H1 (cell line): ENCODE data around the gene LRP1-AS. TPM values are rescaled to one million over a fixed set of nuclear protein-coding genes. Genes with fewer than 3 reads are reported as not detected.

Source experiments
- CTCF ChIA-PET: fragments of 300-600 bp; sonication (Branson Sonifier 250); formaldehyde crosslinking; loops from one replicate; lab custom pipeline; 2021; ENCODE audit not compliant: partially characterized antibody; lab: Charles Lee
- POLR2A ChIA-PET: fragments of 300-600 bp; sonication (Branson Sonifier 250); formaldehyde crosslinking; loops from one replicate; lab custom pipeline; 2021; ENCODE audit warnings: inconsistent platforms; ENCODE audit not compliant: partially characterized antibody; lab: Charles Lee
- DNase-seq, 2 experiments: peaks; one replicate each; pipeline versions ENCODE4 v3.0.0 to v3.0.0-alpha.2; 2010 to 2022; ENCODE audit warnings: low spot score in 2 of 2, low read depth in 1 of 2, mixed read lengths in 1 of 2
- FAIRE-seq: peaks from 2 replicates; lab custom pipeline; 2011; peaks lifted over from hg19 to GRCh38; lab: Jason Lieb, UNC
- H2AFZ ChIP-seq: 2 replicates; pipeline ENCODE4 v1.8.1; 2012; ENCODE audit warnings: low read length, inconsistent platforms
- H2AK5ac ChIP-seq: 2 replicates; pipeline ENCODE4 v1.6.1; 2013; ENCODE audit warnings: low read depth, low read length
- H2BK120ac ChIP-seq: replicated peaks from 2 replicates; pipeline ENCODE3; 2013; ENCODE audit warnings: low read depth, low read length, inconsistent platforms
- H2BK12ac ChIP-seq: 2 replicates; pipeline ENCODE4 v1.6.1; 2013; ENCODE audit warnings: low read depth, low read length
- H2BK15ac ChIP-seq: 2 replicates; pipeline ENCODE4 v1.6.1; 2013; ENCODE audit warnings: low read length
- H2BK20ac ChIP-seq: 2 replicates; pipeline ENCODE4 v1.6.1; 2013; ENCODE audit warnings: low read length
- H2BK5ac ChIP-seq: 2 replicates; pipeline ENCODE4 v1.6.1; 2013; ENCODE audit warnings: low read depth, low read length
- H3K14ac ChIP-seq: 2 replicates; pipeline ENCODE4 v1.6.1; 2013; ENCODE audit warnings: inconsistent platforms; ENCODE audit not compliant: insufficient read length
- H3K18ac ChIP-seq: 2 replicates; pipeline ENCODE4 v1.6.1; 2013; ENCODE audit warnings: low read length; ENCODE audit errors: extremely low read depth
- H3K23ac ChIP-seq: 2 replicates; pipeline ENCODE4 v1.6.1; 2013; ENCODE audit warnings: inconsistent platforms; ENCODE audit not compliant: insufficient read length
- H3K23me2 ChIP-seq: 2 replicates; pipeline ENCODE4 v1.6.1; 2013; ENCODE audit warnings: low read depth, low read length
- H3K27ac ChIP-seq: 2 replicates; pipeline ENCODE4 v1.6.1; 2011; ENCODE audit warnings: low read depth, low read length, inconsistent platforms
- H3K27me3 ChIP-seq, 4 experiments: replicated peaks in 1 of 4; 1 replicate in 1 of 4; 2 replicates in 3 of 4; pipeline versions ENCODE4 v1.6.1 to v1.8.1; 2011 to 2013; ENCODE audit warnings: low read length in 3 of 4, mild to moderate bottlenecking in 3 of 4, inconsistent platforms in 2 of 4, mixed read lengths in 2 of 4, moderate library complexity in 1 of 4; ENCODE audit not compliant: control insufficient read depth in 3 of 4, insufficient read depth in 3 of 4; ENCODE audit errors: extremely low read depth in 1 of 4
- H3K36me3 ChIP-seq, 4 experiments: 2 replicates each; pipeline versions ENCODE4 v1.6.1 to v1.8.1; 2011 to 2013; ENCODE audit warnings: mild to moderate bottlenecking in 4 of 4, low read length in 3 of 4, moderate library complexity in 2 of 4, control low read depth in 1 of 4, inconsistent platforms in 1 of 4; ENCODE audit not compliant: insufficient read depth in 4 of 4, control insufficient read depth in 2 of 4
- H3K4ac ChIP-seq: replicated peaks from 2 replicates; pipeline ENCODE3; 2013; ENCODE audit warnings: low read length, low read depth, mixed read lengths, inconsistent platforms; ENCODE audit not compliant: insufficient read length
- H3K4me1 ChIP-seq, 4 experiments: replicated peaks in 1 of 4; 1 replicate in 1 of 4; 2 replicates in 3 of 4; pipeline versions ENCODE4 v1.6.1 to v1.8.1; 2011 to 2013; ENCODE audit warnings: low read length in 3 of 4, inconsistent platforms in 2 of 4, mixed read lengths in 1 of 4; ENCODE audit not compliant: insufficient read depth in 4 of 4, control insufficient read depth in 3 of 4
- H3K4me2 ChIP-seq, 2 experiments: 2 replicates each; pipeline versions ENCODE4 v1.6.1 to v1.8.1; 2011 to 2013; ENCODE audit warnings: low read depth in 2 of 2, low read length in 2 of 2, control low read depth in 1 of 2, inconsistent platforms in 1 of 2, mild to moderate bottlenecking in 1 of 2; ENCODE audit not compliant: insufficient read depth in 1 of 2
- H3K4me3 ChIP-seq, 4 experiments: fragments of 200-600, 300-600 bp in 1 of 4; sonication (generic), shearing (Covaris generic), sonication (Bioruptor Twin) in 1 of 4; 2 replicates each; pipeline versions ENCODE4 v1.5.1 to v1.8.1; 2011 to 2016; ENCODE audit warnings: low read length in 4 of 4, low read depth in 3 of 4, control low read depth in 2 of 4, inconsistent platforms in 2 of 4, mild to moderate bottlenecking in 2 of 4, mixed read lengths in 1 of 4, moderate library complexity in 1 of 4; ENCODE audit not compliant: insufficient read depth in 2 of 4; ENCODE audit errors: extremely low read depth in 1 of 4
- H3K56ac ChIP-seq: replicated peaks from 2 replicates; pipeline ENCODE3; 2013; ENCODE audit warnings: low read depth, mild to moderate bottlenecking, mixed read lengths, low read length, inconsistent platforms; ENCODE audit not compliant: insufficient read length
- H3K79me1 ChIP-seq: 2 replicates; pipeline ENCODE4 v1.6.1; 2013; ENCODE audit warnings: low read depth, low read length, control low read depth
- H3K79me2 ChIP-seq, 2 experiments: 2 replicates each; pipeline versions ENCODE4 v1.6.1 to v1.8.1; 2012 to 2013; ENCODE audit warnings: low read length in 2 of 2, mild to moderate bottlenecking in 2 of 2, inconsistent platforms in 1 of 2; ENCODE audit not compliant: insufficient read depth in 2 of 2, control insufficient read depth in 1 of 2
- H3K9ac ChIP-seq, 4 experiments: replicated peaks in 1 of 4; 1 replicate in 1 of 4; 2 replicates in 3 of 4; pipeline versions ENCODE4 v1.6.1 to v1.8.1; 2011 to 2013; ENCODE audit warnings: low read depth in 3 of 4, low read length in 3 of 4, control low read depth in 2 of 4, mild to moderate bottlenecking in 2 of 4, moderate library complexity in 2 of 4, inconsistent platforms in 1 of 4; ENCODE audit errors: extremely low read depth in 1 of 4
- H3K9me3 ChIP-seq, 2 experiments: 2 replicates each; pipeline versions ENCODE4 v1.6.1 to v1.8.1; 2012 to 2013; ENCODE audit warnings: mild to moderate bottlenecking in 2 of 2, moderate library complexity in 2 of 2, control low read depth in 1 of 2, inconsistent platforms in 1 of 2, low read depth in 1 of 2, low read length in 1 of 2, mixed read lengths in 1 of 2; ENCODE audit not compliant: insufficient read depth in 2 of 2
- H4K20me1 ChIP-seq, 2 experiments: replicated peaks in 1 of 2; 2 replicates each; pipeline versions ENCODE3 to v1.8.1; 2011 to 2013; ENCODE audit warnings: inconsistent platforms in 2 of 2, low read length in 2 of 2, mild to moderate bottlenecking in 1 of 2; ENCODE audit not compliant: insufficient read depth in 2 of 2, control insufficient read depth in 1 of 2
- H4K5ac ChIP-seq: 2 replicates; pipeline ENCODE4 v1.6.1; 2013; ENCODE audit warnings: low read length, low read depth, mixed read lengths, inconsistent platforms; ENCODE audit not compliant: insufficient read length
- H4K8ac ChIP-seq: 2 replicates; pipeline ENCODE4 v1.8.0; 2013; ENCODE audit warnings: mild to moderate bottlenecking, moderate library complexity, low read length, inconsistent platforms; ENCODE audit not compliant: insufficient read depth; ENCODE audit errors: extremely low read depth
- H4K91ac ChIP-seq: replicated peaks from 2 replicates; pipeline ENCODE3; 2013; ENCODE audit warnings: low read length, mixed read lengths, inconsistent platforms; ENCODE audit not compliant: insufficient read length
- KDM1A ChIP-seq: fragments of 200-600, 300-600 bp; sonication (generic); IDR thresholded peaks from 2 replicates; pipeline ENCODE4 v1.7.1; 2016; ENCODE audit warnings: mild to moderate bottlenecking, low read length, borderline replicate concordance
- KDM5A ChIP-seq: fragments of 200-600 bp; IDR thresholded peaks from 2 replicates; pipeline ENCODE4 v1.7.1; 2012; ENCODE audit warnings: mild to moderate bottlenecking, low read length, inconsistent platforms, mixed read lengths
- NANOG ChIP-seq: IDR thresholded peaks from 2 replicates; pipeline ENCODE4 v1.6.1; 2011; ENCODE audit warnings: low read length, low read depth, mild to moderate bottlenecking, inconsistent platforms; ENCODE audit not compliant: insufficient read depth, poor library complexity, severe bottlenecking
- SUZ12 ChIP-seq: fragments of 200-600 bp; sonication (generic); IDR thresholded peaks from 2 replicates; pipeline ENCODE4 v1.6.1; 2012; ENCODE audit warnings: mild to moderate bottlenecking, inconsistent platforms, low read length, moderate library complexity, mixed read lengths
- WGBS, 2 experiments: shearing (Covaris generic) in 1 of 2; methylation state at CpG; one replicate each; pipeline versions ENCODE4 v1.1.6 to v1.1.7; 2013 to 2015; ENCODE audit warnings: low lambda C conversion rate in 2 of 2, mixed read lengths in 2 of 2, inconsistent platforms in 1 of 2, low coverage in 1 of 2, missing lambda C conversion rate in 1 of 2; ENCODE audit not compliant: insufficient replicate concordance in 2 of 2, insufficient coverage in 1 of 2, insufficient read length in 1 of 2; ENCODE audit errors: extremely low coverage in 1 of 2, missing lambda C conversion rate in 1 of 2; 5-methylcytosine and 5-hydroxymethylcytosine counted together
- polyA plus RNA-seq, 7 experiments: library from polyadenylated mRNA; depleted of rRNA in 3 of 7; stranded (reverse) in 5 of 7; unstranded in 2 of 7; fragments of >200 nt in 5 of 7; fragments of 200-250 nt in 2 of 7; gene quantifications; 1 replicate in 5 of 7; 2 replicates in 1 of 7; 4 replicates in 1 of 7; pipeline versions ENCODE4 v1.2.1 to v1.2.3, GENCODE V29; 2011 to 2013; ENCODE audit warnings: missing spikeins in 2 of 7, mixed read lengths in 2 of 7
- total RNA-seq: library from RNA; stranded (reverse); fragmentation: NEBNext Ultra II Directional; extraction: Animal tissue kit (Norgen Biotek cat#: 25700); gene quantifications from 2 replicates; pipeline ENCODE4 v1.2.1, GENCODE V29; 2021

The LRP1-AS gene
- total and polyA plus RNA-seq, 2 of the 8 experiments (the other 6 are each of a cell fraction or from before 2014, with no cell fraction given), result not detected

- H3K23me2 ChIP-seq, result no peaks in the 10 kb centered on the region
- no peak for FAIRE-seq
- no peak overlapping the region for H3K23ac ChIP-seq
- H3K79me2 ChIP-seq, result no peaks in the 10 kb centered on the region
- CTCF ChIA-PET, result interaction anchor here (0.6 to 21.9 kb wide), 12 partner anchors 4 to 82 kb away, joined by 3 to 389 read pairs (median 3); partner anchors contain the start of gene LRP1
- H2AK5ac ChIP-seq, result no peak overlapping the region
- H3K18ac ChIP-seq, result no peak overlapping the region
- TF ChIP-seq SUZ12, result no peak
- no peak for TF ChIP-seq NANOG
- no peak for TF ChIP-seq KDM1A
- no peak for TF ChIP-seq KDM5A
- TF ChIP-seq, all 59 proteins: peak for 0
- H3K79me1 ChIP-seq, result no peaks in the 10 kb centered on the region
- H4K91ac ChIP-seq, result no peak overlapping the region
- no peak overlapping the region for H3K9ac ChIP-seq
- H4K5ac ChIP-seq, result no peak overlapping the region
- no peak overlapping the region for H3K4me3 ChIP-seq
- no peak overlapping the region for H2BK15ac ChIP-seq
- H2AFZ ChIP-seq, result no peak overlapping the region
- no peak overlapping the region for H4K8ac ChIP-seq
- no peak overlapping the region for H3K4me2 ChIP-seq
- no peaks in the 10 kb centered on the region for H3K27me3 ChIP-seq
- POLR2A ChIA-PET, result interaction anchor here (0.7 to 4.6 kb wide), 13 partner anchors 9 to 58 kb away, joined by 3 to 15 read pairs (median 4); partner anchors contain the start of genes LRP1-AS and SHMT2
- H3K9me3 ChIP-seq, result no peaks in the 10 kb centered on the region
- DNase-seq, result no peak
- H3K56ac ChIP-seq, result no peak overlapping the region
- no peak overlapping the region for H3K4ac ChIP-seq
- H2BK12ac ChIP-seq, result no peak overlapping the region
- H2BK120ac ChIP-seq, result no peak overlapping the region
- WGBS, 2 experiments, result 91% methylated on average over 9 of the region's 9 CpGs; no CpG with 5 or more reads in 1 of the 2 experiments
- H3K4me1 ChIP-seq, result no peaks in the 10 kb centered on the region; a peak in 1 of 7 replicates
- H3K27ac ChIP-seq, result no peak overlapping the region
- peaks cover 6 to 21% of the 10 kb centered on the region in 2 experiments for H4K20me1 ChIP-seq
- peaks cover 51 to 78% (median 75%) of the 10 kb centered on the region in 4 experiments for H3K36me3 ChIP-seq
- H2BK20ac ChIP-seq, result no peak overlapping the region
- H3K14ac ChIP-seq, result no peak overlapping the region
- no peak overlapping the region for H2BK5ac ChIP-seq
Observed at GRCh38 chr12:57181072-57181471, 33.7 kb upstream of the LRP1-AS start.
